ENCODE data around the gene MYH14.
"Not testable (repeated sequence)": the region's sequence is repeated elsewhere in the genome, so short reads cannot be mapped to it uniquely, and the experiment has no call there.

The MYH14 gene

DNA sequence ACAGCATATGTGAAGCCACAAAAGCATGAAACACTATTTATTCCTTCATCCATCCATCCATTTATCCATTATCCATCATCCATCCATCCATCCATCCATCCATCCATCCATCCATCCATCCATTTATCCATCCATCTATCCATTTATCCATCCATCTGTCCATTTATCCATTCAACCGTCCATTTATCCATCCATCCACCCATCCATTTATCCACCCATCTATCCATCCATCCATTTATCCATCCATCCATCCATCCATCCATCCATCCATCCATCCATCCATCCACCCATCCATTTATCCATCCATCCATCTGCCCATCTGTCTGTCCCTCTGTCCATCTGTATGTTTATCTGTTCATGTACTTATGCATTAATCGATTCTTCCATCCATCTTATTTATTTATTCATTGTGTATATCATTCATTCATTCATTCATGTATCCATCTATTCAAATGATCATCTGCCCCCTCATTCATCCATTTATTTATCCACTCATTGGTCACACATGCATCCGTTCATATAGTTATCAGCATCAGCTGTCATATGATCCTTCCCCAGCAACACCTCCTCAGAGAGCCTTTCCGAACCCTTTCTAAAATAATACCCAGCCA is 7.0 kb upstream of the MYH14 start:
- DNase-seq = no peak

DNA sequence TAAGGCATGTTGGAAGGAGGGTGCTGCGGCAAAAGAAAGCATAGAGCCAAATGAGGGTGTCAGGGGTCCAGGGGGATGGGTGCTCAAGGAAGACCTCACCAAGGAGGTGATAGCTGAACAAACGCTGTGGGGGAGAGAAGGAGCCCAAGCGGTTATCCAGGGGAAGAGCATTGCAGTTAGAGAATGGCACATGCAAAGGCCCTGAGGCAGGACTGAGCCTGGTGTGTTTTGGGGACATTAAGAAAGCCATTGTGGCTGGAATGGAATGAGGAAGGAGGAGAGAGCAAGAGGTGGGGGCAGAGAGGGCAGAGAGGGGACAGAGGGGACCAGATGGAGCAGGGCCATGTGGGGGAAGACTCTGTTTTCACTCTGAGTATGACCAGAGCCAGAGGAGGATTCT is 6.1 kb upstream of the MYH14 start:
- DNase-seq = no peak

DNA sequence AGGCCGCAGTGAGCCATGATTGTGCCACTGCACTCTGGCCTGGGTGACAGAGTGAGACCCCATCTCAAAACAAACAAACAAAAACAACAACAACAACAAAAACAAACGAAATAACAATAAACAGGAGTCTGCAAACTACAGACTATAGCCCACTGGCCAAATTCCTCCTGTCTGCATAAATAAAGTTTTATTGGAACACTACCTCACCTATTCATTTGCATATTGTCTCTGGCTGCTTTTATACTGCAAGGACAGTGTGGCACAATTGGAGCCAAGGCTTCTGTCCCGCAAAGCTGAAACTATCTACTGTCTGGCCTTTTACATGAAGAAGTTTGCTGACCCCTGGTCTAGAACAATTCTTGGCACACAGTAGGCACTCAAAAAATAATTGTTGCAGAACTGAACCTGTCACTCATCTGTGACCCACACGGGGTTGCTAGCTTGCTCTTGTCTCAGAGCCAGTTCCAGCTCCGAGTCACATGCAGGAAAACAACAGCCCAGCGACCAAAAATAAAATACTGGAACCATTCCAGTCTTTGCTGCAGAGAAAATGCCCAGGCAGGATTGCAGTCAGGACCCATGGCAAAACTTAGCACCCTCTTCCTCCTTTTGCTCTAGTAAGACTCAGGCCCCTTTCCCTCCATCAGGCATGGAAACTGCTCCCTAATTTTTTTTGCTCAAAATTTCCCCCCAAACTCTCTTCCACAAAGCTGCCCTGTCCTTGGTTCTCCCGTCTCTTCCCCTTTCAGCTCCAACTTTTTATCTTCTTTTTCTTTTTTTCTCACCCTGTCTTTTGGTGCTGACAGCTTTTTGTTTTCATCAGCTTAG is 4.8 kb upstream of the MYH14 start:
- no peak for DNase-seq

DNA sequence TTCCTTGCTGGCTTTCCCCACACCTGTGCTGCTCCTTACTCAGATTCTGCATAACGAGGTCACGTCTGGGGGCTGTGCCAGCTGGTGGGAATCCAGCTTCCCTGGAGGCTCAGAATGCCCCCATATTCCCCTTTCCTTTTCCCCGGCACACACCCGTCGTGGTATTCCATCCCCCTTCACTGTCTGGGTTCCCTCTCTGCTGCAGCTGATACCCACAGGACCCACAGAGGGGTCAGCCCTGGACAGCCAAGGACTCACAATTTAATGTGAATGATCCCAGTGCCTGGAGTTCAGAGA is 4.2 kb upstream of the MYH14 start:
- DNase-seq = no peak

DNA sequence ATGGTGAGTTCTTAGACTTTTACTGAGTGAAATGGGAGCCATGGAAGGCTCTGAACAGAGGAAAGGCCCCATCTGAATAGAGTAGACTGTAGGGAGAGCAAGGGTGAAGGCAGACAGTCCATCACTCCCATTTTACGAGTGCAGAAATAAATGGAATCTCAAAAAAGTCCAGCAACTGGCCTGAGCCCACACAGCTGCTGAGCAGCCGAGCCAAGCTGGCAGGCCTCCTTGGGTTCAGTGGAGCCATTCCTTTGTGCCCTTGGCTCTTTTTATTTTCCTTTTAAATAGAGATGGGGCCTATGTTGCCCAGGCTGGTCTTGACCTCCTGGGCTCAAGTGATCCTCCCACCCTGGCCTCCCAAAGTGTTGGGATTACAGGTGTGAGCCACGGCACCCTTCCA is 1.0 kb upstream of the MYH14 start:
- no peak for DNase-seq

DNA sequence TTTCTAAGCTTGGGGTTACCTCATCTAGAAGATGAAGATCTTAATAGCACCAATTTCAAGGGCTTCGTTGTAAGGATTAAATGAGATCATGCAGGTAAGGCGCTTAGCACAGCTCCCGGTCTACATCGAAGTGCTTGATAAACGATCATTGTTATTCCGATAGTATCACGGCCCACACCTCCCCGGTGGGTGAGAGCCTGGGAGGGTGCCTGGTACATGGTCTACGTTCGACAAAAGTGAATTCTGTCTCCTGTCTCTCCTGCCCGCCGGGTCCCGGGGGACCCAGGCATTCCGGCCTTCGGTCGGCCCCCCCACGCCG is 501 bp upstream of the MYH14 start:
- no peak for DNase-seq

DNA sequence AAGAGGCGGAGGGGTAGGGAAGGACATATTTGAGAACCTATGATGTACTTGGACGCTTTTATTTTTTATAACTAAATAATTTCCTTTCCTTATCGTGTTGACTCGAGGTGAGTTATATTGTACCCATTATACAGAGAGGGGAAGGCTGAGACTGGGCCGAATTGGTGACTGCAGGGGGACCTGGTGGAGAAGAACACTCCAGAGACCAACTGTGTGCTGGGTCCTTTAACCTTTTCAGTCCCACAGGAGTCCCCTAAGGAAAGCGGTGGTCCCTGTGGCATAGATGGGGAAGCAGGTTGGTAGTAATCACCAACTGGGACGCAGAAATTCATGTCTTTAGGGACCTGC is 633 bp downstream of the MYH14 start:
- no peak for DNase-seq

DNA sequence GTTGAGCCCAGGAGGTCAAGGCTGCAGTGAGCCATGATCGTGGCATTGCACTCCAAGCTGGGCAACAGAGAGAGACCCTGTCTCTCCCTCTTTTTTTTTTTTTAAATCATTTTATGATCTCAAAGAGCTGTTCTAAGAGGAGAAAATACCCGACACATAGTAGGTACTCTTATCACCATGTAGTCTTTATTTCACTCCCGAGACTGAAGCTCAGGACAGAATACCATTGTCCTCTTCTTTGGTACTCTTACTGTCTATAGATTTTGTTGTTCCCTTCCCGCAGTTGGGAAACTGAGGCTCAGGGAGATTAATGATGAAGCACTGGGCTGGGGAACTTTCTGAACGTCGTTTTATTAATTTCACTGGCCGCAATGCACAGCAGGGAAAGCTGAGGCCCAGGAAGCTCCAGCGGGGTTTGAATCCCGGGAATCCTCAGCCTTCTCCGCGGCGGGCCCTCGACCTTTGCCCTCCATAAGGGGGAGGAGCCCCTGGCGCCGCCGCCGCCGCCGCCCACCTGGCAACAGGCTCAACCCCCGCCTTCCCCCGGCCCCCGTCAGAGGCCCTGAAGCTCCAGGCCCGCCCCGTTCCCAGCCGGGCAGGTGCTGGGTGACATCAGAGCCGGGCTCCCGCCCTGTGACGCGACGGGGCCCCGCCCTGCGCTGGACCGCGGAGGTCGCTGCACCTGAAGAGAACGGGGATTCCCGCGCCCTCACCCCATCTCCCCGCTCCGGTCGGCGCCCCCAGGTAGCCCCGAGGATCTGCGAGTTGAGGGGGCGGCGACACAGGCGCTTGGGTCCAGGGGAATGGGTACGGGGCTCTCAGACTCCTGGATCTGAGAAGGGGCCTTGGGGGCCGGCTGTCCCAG is 1.6 kb downstream of the MYH14 start:
- DNase-seq = peak; percentile 46

DNA sequence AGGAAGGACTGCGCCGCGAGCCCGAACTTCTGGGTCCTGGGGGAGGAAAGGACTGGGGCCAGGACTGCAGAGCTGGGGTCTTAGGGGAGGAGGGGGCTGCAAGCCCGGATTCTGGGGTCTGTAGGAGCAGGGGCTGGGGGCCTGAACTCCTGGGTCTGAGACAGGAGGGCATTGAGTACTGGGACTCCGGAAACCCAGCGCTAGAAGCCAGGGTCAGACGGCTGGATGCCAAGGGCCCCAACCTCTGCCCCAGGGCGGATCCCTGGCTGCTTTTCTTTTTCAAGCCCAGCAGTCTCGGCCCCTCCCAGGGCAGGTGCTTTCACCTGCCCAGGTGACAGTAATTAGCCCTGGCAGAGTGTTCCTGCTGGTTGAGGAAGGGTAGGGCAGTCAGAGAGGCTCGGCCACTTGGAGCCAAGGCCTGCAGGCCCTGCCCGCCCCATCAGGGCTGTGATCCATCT is 2.3 kb downstream of the MYH14 start:
- DNase-seq = no peak

DNA sequence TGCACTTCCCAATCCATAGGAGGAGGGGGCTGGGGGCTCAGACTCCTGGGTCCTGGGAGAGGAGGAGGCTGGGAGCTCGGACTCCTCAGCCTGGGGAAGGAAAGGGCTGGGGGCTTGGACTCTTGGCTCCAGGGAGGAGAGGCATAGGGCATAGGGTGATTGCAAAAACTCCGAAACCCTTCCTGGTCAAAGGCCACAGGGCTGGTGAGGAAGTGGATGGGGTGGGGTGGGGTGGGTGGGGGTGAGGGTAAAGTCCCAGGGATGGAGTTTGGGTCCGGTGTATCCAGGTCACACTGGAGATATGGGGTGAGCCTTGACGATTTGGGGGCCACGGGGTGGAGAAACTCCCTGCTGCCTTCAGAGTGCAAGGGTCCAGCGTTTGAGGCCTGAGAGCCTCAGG is 2.8 kb downstream of the MYH14 start:
- DNase-seq = no peak

DNA sequence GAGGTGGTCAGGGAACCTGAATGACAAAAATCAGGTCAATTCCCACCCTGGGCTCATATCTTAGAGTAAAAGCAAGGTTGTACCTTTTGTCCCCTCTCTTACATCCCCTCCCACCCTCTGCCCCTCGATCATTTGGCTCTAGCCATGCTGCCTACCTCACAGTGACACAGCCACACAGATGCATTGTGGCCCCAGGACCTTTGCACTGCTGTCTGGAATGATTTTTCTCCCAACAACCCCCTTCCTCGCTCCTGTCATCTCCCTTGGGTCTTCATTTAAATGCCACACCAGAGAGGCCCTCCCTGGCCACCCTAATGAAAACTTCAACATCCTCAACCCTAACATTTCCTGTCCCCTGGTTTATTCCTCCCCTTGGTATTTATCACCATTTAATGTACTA is 4.3 kb downstream of the MYH14 start:
- no peak for DNase-seq

DNA sequence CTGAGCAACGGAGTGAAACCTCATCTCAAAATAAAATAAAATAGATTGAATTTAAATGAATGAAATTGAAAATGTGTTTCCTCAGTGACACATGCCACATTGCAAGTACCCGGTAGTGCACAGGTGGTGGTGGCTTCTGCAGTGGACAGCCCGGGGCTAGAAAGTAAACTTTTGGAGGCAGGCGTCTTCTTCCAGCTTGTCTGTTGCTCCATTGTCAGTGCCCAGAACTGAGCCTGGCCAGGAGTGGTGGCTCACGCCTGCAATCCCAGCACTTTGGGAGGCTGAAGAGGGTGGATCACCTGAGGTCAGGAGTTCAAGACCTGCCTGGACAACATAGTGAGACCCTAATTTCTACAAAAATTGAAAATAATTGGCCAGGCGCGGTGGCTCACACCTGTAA is 5.7 kb downstream of the MYH14 start:
- no peak for DNase-seq

DNA sequence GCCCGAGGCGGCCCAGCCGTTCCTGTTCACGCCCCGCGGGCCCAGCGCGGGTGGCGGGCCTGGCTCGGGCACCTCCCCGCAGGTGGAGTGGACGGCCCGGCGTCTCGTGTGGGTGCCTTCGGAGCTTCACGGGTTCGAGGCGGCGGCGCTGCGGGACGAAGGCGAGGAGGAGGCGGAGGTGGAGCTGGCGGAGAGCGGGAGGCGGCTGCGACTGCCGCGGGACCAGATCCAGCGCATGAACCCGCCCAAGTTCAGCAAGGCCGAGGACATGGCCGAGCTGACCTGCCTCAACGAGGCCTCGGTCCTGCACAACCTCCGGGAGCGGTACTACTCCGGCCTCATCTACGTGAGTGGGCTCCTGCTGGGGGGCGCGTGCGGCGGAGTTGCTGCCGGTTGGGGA is 7.0 kb downstream of the MYH14 start:
- no peak for DNase-seq

DNA sequence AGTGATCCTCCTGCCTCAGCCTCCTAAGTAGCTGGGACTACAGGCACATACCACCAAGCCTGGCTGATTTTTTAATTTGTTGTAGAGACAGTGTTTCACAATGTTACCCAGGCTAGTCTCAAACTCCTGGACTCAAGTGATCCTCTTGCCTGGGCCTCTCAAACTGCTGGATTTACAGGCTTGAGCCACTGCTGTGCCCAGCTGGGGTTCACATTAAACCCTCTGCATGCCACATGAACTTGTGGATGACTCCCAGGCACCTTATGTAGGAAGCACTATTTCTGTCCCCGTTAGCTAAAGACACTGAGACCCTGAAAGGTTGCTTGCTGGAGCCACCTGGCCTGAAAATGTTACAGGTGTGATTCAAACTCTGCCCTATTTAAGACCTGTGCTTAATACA is 10.5 kb downstream of the MYH14 start:
- no peak for DNase-seq

DNA sequence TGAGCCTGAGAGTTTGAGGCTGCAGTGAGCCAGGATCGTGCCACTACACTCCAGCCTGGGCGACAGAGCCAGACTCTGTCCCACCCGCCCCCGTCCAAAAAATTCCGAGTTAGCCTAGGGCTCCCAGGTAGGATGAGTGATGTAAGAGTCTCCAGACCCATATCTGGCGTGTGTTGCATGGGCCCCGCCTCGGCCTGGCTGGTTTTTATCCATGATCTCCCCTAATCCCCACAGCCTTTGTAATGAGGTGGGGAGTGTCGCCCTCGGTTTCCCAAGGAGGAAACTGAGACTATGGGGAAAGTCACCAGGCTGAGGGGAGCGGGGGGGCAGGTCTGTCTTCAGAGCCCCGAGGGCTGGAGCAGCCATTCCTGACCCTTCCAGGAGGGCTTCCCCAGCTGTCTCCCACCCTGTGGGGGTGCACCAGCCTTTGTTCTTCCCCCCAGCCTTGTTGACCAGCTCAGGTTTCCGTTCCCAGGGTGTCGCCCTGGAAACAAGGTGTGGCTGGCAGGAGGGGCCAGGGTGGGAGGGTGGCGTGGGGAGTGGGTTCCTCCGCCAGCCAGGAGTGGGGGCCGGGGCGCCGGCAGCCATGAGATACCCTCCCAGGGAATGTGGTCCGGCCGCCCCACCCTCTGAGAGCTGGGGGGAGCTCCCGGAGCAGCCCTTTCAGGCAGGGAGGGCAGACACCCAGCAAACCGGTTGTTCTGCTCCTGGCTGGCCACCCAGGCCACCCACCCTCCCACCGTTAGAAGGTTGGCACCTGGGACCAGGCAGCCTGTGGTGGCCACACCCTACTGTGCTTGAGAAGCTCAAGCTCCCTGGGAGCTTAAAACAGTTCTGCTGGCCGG is 11.5 kb downstream of the MYH14 start:
- peak; percentile 53 for DNase-seq

DNA sequence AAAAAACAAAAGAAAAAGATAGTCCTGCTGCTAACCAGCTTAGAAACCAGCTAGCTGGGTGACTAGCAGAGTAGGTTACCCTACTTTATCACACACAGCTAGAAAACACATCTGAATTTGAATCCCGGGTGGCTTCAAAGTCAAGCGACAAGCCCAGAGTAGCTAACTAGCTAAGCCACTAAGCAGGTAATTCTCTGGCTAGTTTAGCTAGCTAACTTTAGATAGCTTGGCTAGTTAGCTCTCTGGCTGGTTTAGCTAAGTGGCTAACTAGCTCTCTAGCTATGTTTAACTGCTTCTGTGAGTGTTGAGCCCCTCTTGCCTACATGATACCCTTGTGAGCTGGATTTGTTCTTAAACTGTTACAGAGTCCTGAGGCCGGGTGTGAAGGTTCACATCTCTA is 12.4 kb downstream of the MYH14 start:
- no peak for DNase-seq

DNA sequence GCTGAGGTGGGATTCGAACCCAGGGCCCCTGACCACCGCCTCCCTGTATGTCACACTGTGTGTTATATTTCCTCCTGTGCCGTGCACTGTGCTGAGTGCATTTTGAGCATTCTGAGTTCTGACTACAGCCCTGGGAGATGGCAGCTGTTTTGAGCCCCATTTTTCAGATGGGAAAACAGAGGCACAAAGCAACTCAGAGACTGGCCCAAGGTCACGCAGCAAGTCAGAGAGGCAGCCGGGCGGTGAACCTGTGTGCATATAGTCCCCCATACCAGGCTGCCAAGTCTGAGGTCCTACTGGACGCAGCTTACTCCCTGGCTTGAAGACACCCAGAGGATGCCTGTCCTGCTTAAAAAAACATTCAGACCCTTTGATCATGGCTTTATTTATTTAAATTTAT is 17.7 kb downstream of the MYH14 start:
- no peak for DNase-seq

DNA sequence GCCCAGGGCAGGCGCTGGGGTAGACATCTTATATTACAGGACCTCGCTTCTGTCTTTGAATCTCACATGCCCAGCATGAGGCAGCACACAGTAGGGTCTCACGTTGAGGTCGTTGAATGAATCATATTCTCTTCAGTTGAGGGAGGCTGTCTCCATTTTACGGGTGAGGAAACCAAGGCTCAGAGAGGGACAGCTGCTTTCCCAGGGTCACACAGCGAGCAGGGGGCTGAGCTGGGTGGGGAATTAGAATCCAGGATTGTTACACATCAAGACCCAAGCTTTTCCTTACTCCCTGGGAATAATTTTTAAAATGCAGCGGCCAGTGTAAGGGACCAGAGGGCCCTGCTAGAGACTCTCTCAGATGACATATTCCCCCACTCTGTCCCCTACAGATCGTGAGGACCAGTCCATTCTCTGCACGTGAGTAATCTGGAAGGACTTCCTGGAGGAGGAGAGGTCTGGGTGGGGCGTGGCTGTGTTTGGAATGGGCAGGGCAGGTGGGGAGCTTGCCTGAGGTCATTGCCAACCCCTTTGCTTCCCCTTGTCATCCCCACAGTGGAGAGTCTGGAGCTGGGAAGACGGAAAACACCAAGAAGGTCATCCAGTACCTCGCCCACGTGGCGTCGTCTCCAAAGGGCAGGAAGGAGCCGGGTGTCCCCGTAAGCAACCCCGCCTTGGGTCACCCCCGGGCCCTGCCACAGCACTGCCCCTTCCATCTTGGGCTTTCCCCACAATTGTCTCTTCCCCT is 19.4 kb downstream of the MYH14 start:
- no peak for DNase-seq

DNA sequence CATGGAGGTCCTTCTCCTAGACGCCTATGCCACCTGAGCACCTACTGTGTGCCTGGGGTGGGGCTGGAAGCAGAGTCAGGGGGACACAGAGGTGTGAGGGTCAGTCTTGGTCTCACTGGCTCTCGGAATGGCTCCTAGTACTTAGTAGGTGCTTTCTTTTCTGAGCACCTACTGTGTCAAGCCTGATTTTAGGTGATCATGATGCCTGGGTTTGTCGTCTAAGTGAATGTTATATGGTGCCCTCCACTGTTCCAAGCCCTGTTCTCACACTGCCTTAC is 20.0 kb downstream of the MYH14 start:
- no peak for DNase-seq

DNA sequence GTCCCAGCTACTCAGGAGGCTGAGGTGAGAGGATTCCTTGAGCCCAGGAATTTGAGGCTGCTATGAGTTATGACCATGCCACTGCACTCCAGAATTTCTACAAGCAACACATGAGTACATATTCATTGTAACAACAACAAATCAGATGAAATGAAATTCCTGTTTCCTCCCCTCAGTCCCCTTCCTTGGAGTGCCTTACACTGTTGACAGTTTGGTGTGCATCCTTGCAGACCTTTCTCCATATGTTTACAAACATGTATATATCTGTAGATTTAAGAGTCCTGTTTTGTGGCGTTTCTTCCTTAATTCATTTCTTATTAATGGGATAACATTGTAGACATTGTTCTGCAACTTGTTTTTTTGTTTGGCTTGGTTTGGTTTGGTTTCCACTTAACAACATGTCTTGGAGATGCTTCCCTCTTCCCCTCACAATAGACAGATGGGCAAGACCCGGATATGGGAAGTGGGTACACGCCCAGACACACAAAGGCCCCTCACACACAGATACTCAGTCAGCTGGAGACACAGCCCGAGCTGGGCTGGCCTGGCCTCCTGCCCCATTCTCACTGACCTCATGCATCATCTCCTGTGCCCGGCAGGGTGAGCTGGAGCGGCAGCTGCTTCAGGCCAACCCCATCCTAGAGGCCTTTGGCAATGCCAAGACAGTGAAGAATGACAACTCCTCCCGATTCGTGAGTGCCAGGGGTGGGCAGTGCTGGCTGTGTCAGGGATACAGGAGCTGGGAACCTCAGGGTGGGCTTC is 21.7 kb downstream of the MYH14 start:
- no peak for DNase-seq

DNA sequence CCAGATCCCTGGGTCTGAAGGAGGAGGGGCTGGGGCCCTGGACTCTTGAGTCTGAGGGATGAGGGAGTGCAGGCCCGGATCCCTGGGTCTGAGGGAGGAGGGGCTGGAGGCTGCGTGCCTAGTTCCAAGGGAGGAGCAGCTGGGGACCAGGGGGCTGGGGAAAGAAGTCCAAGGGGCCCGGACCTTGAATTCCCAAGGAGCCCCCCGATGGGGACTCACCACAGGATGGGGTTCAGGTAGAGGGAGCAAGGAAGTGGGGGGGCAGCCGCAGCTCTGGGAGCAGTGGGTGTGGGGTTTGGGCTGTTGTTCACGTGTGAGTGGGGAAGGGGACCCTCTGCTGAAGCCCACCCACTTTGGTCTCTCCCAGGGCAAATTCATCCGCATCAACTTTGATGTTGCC is 23.1 kb downstream of the MYH14 start:
- no peak for DNase-seq

DNA sequence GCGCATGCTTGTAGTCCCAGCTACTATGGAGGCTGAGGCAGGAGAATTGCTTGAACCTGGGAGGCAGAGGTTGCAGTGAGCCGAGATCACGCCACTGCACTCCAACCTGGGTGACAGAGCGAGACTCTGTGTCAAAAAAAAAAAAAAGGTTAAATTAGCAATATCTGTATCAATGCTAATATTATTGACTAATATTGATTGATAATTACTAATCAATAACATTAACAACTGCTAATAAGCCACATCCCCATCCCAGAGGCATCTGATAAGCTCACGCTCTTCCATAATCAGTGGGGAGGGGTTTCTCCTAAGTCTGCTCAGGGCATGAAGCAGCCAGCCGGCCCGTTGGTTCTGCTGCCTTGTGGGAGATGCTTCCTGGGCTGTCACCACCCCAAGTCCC is 24.7 kb downstream of the MYH14 start:
- not testable (repeated sequence) for DNase-seq
